Measurements from ENCODE around the gene TK2.
"Not testable (repeated sequence)": the region's sequence is repeated elsewhere in the genome, so short reads cannot be mapped to it uniquely, and the experiment has no call there.

DNA sequence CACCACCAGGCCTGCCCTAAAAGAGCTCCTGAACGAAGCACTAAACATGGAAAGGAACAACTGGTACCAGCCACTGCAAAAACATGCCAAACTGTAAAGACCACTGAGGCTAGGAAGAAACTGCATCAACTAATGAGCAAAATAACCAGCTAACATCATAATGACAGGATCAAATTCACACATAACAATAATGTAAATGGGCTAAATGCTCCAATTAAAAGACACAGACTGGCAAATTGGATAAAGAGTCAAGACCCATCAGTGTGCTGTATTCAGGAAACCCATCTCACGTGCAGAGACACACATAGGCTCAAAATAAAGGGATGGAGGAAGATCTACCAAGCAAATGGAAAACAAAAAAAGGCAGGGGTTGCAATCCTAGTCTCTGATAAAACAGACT, 52.0 kb downstream of the TK2 start:
- TF ChIP-seq, protein P1, sequence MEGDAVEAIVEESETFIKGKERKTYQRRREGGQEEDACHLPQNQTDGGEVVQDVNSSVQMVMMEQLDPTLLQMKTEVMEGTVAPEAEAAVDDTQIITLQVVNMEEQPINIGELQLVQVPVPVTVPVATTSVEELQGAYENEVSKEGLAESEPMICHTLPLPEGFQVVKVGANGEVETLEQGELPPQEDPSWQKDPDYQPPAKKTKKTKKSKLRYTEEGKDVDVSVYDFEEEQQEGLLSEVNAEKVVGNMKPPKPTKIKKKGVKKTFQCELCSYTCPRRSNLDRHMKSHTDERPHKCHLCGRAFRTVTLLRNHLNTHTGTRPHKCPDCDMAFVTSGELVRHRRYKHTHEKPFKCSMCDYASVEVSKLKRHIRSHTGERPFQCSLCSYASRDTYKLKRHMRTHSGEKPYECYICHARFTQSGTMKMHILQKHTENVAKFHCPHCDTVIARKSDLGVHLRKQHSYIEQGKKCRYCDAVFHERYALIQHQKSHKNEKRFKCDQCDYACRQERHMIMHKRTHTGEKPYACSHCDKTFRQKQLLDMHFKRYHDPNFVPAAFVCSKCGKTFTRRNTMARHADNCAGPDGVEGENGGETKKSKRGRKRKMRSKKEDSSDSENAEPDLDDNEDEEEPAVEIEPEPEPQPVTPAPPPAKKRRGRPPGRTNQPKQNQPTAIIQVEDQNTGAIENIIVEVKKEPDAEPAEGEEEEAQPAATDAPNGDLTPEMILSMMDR (IDR thresholded peaks at IDR 0.05; ENCODE audit: low read depth, low read length, poor library complexity, severe bottlenecking) = not testable (repeated sequence)
- not testable (repeated sequence) for TF ChIP-seq EZH2phosphoT487 (IDR thresholded peaks at IDR 0.05; ENCODE audit: borderline replicate concordance, low read length)

Measured in DOHH2 (cell line).